Astrocyte of the cerebellum (primary cell): ENCODE results near the gene PCDH20.
A peak's percentile ranks its signal among the peaks of the same experiment; 100 is the strongest.

ENCODE experiments used
- DNase-seq: peaks from one replicate; pipeline ENCODE4 v3.0.0-alpha.2; 2011; ENCODE audit warnings: low read depth
- H3K4me3 ChIP-seq: 2 replicates; pipeline ENCODE4 v1.5.1; 2011; ENCODE audit warnings: mild to moderate bottlenecking, low read depth, low read length, moderate library complexity
- in situ Hi-C: cut with HindIII; loops from 2 replicates; pipeline ENCODE4 v1.10.0; 2017; ENCODE audit warnings: low sequenced_read_pairs
- TF ChIP-seq, protein P1 (sequence below): IDR thresholded peaks from 2 replicates; pipeline ENCODE4 v1.5.1; 2012; ENCODE audit warnings: low read length, low read depth, moderate library complexity, mild to moderate bottlenecking; ENCODE audit errors: missing control alignments

PCDH20 gene, protein sequence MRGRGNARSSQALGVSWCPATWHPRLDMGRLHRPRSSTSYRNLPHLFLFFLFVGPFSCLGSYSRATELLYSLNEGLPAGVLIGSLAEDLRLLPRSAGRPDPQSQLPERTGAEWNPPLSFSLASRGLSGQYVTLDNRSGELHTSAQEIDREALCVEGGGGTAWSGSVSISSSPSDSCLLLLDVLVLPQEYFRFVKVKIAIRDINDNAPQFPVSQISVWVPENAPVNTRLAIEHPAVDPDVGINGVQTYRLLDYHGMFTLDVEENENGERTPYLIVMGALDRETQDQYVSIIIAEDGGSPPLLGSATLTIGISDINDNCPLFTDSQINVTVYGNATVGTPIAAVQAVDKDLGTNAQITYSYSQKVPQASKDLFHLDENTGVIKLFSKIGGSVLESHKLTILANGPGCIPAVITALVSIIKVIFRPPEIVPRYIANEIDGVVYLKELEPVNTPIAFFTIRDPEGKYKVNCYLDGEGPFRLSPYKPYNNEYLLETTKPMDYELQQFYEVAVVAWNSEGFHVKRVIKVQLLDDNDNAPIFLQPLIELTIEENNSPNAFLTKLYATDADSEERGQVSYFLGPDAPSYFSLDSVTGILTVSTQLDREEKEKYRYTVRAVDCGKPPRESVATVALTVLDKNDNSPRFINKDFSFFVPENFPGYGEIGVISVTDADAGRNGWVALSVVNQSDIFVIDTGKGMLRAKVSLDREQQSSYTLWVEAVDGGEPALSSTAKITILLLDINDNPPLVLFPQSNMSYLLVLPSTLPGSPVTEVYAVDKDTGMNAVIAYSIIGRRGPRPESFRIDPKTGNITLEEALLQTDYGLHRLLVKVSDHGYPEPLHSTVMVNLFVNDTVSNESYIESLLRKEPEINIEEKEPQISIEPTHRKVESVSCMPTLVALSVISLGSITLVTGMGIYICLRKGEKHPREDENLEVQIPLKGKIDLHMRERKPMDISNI

DNA sequence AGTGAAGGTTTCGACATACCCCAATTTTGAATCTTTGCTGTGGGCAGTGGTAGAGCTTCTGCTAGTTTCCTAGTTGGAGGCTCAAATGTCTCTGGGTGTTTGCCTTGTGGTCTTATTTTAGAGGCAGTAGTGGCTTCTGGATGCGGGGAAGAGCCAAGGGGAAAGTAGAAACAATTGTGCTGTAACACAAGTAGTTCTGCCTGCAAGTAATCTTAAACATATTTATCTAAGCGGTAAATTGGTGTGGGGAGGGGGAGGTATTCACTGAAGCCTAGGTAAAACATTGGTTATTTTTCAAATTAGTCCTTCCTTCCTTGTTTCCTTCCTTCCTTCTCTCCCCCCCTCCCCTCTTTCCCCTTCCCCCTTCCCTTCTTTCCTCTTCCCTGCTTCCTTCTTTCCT is at the start of gene PCDH20:
TSS of gene PCDH20 (minus strand) at position 101 of the 400 bp plus-strand sequence. CDS start 691 bp downstream, outside the sequence.
- peak within 1 kb of the TSS; percentile 53 for H3K4me3 ChIP-seq
- TF ChIP-seq, protein P1, sequence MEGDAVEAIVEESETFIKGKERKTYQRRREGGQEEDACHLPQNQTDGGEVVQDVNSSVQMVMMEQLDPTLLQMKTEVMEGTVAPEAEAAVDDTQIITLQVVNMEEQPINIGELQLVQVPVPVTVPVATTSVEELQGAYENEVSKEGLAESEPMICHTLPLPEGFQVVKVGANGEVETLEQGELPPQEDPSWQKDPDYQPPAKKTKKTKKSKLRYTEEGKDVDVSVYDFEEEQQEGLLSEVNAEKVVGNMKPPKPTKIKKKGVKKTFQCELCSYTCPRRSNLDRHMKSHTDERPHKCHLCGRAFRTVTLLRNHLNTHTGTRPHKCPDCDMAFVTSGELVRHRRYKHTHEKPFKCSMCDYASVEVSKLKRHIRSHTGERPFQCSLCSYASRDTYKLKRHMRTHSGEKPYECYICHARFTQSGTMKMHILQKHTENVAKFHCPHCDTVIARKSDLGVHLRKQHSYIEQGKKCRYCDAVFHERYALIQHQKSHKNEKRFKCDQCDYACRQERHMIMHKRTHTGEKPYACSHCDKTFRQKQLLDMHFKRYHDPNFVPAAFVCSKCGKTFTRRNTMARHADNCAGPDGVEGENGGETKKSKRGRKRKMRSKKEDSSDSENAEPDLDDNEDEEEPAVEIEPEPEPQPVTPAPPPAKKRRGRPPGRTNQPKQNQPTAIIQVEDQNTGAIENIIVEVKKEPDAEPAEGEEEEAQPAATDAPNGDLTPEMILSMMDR, result no peak
- peak; percentile 11 for DNase-seq
- in situ Hi-C loops, result no loop called here

- TF ChIP-seq, protein P1, result no peak
- in situ Hi-C loops, result no loop called here
- H3K4me3 ChIP-seq, result no peak overlapping the region
- DNase-seq, result no peak
Observed at GRCh38 chr13:61463024-61463423, 47.4 kb upstream of the PCDH20 start.

GRCh38 chr13:61453121-61453520 is 37.5 kb upstream of the PCDH20 start:
- no peak for DNase-seq
- no peak overlapping the region for H3K4me3 ChIP-seq
- in situ Hi-C loops, result no loop called here
- TF ChIP-seq, protein P1, result no peak

GRCh38 chr13:61432029-61432428 is 16.4 kb upstream of the PCDH20 start:
- no peak overlapping the region for H3K4me3 ChIP-seq
- in situ Hi-C loops, result no loop called here
- no peak for DNase-seq
- TF ChIP-seq, protein P1, result no peak

DNA sequence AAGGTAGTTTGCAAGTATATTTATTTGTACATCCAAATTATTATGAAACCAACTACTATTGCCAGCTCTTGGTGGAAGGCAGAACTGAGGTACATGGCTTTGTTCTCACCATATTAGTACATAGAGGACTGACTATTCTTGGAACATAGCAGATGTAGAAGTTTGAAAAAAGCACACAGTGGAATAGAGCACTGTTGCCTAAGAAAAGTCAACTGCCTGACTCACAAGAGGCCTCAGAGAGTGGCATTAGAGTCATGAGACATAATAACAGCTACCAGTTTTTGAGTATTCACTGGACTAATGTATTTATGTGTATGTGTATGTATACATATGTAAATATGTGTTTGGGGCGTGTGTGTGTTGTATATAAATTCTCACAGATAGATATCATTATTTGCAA is 8.3 kb upstream of the PCDH20 start:
- in situ Hi-C loops, result no loop called here
- TF ChIP-seq, protein P1, result no peak
- H3K4me3 ChIP-seq, result no peak overlapping the region
- DNase-seq, result no peak

GRCh38 chr13:61417086-61417570 is 1.5 kb upstream of the PCDH20 start:
- H3K4me3 ChIP-seq, result no peak overlapping the region
- TF ChIP-seq, protein P1, result no peak
- DNase-seq, result no peak
- in situ Hi-C loops, result no loop called here
